Measurements from ENCODE around the gene CORT. TPM values are rescaled to one million over a fixed set of nuclear protein-coding genes. Genes with fewer than 3 reads are reported as not detected.
A peak's percentile ranks its signal among the peaks of the same experiment; 100 is the strongest.

Gene CORT
- total RNA-seq, 2 experiments from 2014 or later, result 0.66 TPM; not detected in 1

- Histone ChIP-seq H3K79me2 (ENCODE audit: insufficient read depth, low read depth, low read length) (no peaks in the 10 kb centered on the region; the same call in 1 of the 2 replicates), H3K4me3 (ENCODE audit: low read depth, low read length, poor library complexity, severe bottlenecking) (peak overlapping the region; percentile 78), H3K36me3 (ENCODE audit: insufficient read depth, low read length) (no peaks in the 10 kb centered on the region; the same call in 1 of the 2 replicates), H3K27ac (ENCODE audit: low read depth, low read length, poor library complexity, severe bottlenecking) (peak overlapping the region; percentile 67), H3K9me3 (ENCODE audit: low read length) (no peaks in the 10 kb centered on the region), H2AFZ (ENCODE audit: low read length) (peak overlapping the region; percentile 58; the same call in 1 of the 2 replicates), H3K4me2 (ENCODE audit: low read length) (peak overlapping the region; percentile 74), H3K4me1 (ENCODE audit: insufficient read depth, low read length, poor library complexity, severe bottlenecking) (peaks cover 32% of the 10 kb centered on the region), H3K9me2 (ENCODE audit: insufficient read depth, low read length) (no peaks in the 10 kb centered on the region), H4K20me1 (ENCODE audit: insufficient read depth, low read length) (no peaks in the 10 kb centered on the region)
- ChIA-PET POLR2A (no interaction called here), CTCF (ENCODE audit: unreplicated experiment) (no interaction called here)
- DNase-seq (ENCODE audit: low spot score), result peak; percentile 33
- BruUV-seq (replicated peaks), result TSS peak; percentile 80
- intact Hi-C loops (cut with micrococcal nuclease; ENCODE audit: unreplicated experiment), result no loop called here
- TF ChIP-seq, protein P1, sequence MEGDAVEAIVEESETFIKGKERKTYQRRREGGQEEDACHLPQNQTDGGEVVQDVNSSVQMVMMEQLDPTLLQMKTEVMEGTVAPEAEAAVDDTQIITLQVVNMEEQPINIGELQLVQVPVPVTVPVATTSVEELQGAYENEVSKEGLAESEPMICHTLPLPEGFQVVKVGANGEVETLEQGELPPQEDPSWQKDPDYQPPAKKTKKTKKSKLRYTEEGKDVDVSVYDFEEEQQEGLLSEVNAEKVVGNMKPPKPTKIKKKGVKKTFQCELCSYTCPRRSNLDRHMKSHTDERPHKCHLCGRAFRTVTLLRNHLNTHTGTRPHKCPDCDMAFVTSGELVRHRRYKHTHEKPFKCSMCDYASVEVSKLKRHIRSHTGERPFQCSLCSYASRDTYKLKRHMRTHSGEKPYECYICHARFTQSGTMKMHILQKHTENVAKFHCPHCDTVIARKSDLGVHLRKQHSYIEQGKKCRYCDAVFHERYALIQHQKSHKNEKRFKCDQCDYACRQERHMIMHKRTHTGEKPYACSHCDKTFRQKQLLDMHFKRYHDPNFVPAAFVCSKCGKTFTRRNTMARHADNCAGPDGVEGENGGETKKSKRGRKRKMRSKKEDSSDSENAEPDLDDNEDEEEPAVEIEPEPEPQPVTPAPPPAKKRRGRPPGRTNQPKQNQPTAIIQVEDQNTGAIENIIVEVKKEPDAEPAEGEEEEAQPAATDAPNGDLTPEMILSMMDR (conservative IDR thresholded peaks at IDR 0.05; ENCODE audit: low read length), result no peak
- no peak for TF ChIP-seq EZH2phosphoT487 (IDR thresholded peaks at IDR 0.05; ENCODE audit: borderline replicate concordance, low read depth, low read length)
These were observed 18.6 kb upstream of the CORT start for GRCh38 chr1:10431070-10431730.

GRCh38 chr1:10432910-10433700 lies 16.7 kb upstream of the CORT start:
- POLR2A ChIA-PET, result interaction anchor here (0.5 to 0.6 kb wide), 3 partner anchors 11 to 621 kb away, joined by 3 to 8 read pairs (median 5); no protein-coding TSS in a partner anchor
- Histone ChIP-seq H3K9me3 (ENCODE audit: low read length) (no peaks in the 10 kb centered on the region), H3K4me3 (ENCODE audit: low read depth, low read length, poor library complexity, severe bottlenecking) (no peak overlapping the region), H3K4me1 (ENCODE audit: insufficient read depth, low read length, poor library complexity, severe bottlenecking) (peaks cover 32% of the 10 kb centered on the region), H3K79me2 (ENCODE audit: insufficient read depth, low read depth, low read length) (no peaks in the 10 kb centered on the region; the same call in 1 of the 2 replicates), H4K20me1 (ENCODE audit: insufficient read depth, low read length) (no peaks in the 10 kb centered on the region), H3K36me3 (ENCODE audit: insufficient read depth, low read length) (no peaks in the 10 kb centered on the region; the same call in 1 of the 2 replicates), H3K27ac (ENCODE audit: low read depth, low read length, poor library complexity, severe bottlenecking) (no peak overlapping the region), H2AFZ (ENCODE audit: low read length) (no peak overlapping the region), H3K4me2 (ENCODE audit: low read length) (peak overlapping the region; percentile 74), H3K9me2 (ENCODE audit: insufficient read depth, low read length) (no peaks in the 10 kb centered on the region)
- intact Hi-C loops (cut with micrococcal nuclease; ENCODE audit: unreplicated experiment), result no loop called here
- no TSS peak for BruUV-seq (replicated peaks)
- peak; percentile 18 for DNase-seq (ENCODE audit: low spot score)
- CTCF ChIA-PET (ENCODE audit: unreplicated experiment), result no interaction called here
- no peak for TF ChIP-seq EZH2phosphoT487 (IDR thresholded peaks at IDR 0.05; ENCODE audit: borderline replicate concordance, low read depth, low read length)
- TF ChIP-seq, protein P1 (conservative IDR thresholded peaks at IDR 0.05; ENCODE audit: low read length), result no peak

Measured in OCI-LY7 (cell line).